ENCODE results near the gene RAB36. TPM values are rescaled to one million over a fixed set of nuclear protein-coding genes. Genes with fewer than 3 reads are reported as not detected.

RAB36 gene
- total RNA-seq, 2 donors from 2014 or later, result 2.6 to 3.3 TPM

GRCh38 chr22:23192133-23192532, 46.9 kb downstream of the RAB36 start:
- Histone ChIP-seq H3K36me3 (ENCODE audit: control insufficient read depth, insufficient read depth, low read length) (peaks cover 58% of the 10 kb centered on the region), H3K27ac (ENCODE audit: low read depth, low read length) (no peak overlapping the region), H3K27me3 (ENCODE audit: control insufficient read depth, insufficient read depth, low read length, poor library complexity, severe bottlenecking) (no peaks in the 10 kb centered on the region), H3K9ac (ENCODE audit: extremely low read depth, low read length, poor library complexity, severe bottlenecking) (no peak overlapping the region), H3K9me3 (ENCODE audit: control insufficient read depth, low read length) (no peaks in the 10 kb centered on the region), H3K4me3 (ENCODE audit: low read length) (no peak overlapping the region), H3K4me1 (ENCODE audit: control insufficient read depth, insufficient read depth, low read length) (peaks cover 8% of the 10 kb centered on the region)
- WGBS, 2 experiments (ENCODE audit: insufficient coverage in 1 of 2, insufficient read length in 1 of 2), result 87% methylated on average over 4 to 5 of the region's 5 CpGs
- Mint-ChIP-seq H3K4me3 (no peak overlapping the region), H3K27ac (peak overlapping the region; percentile 32), H3K9me3 (no peaks in the 10 kb centered on the region), H3K4me1 (peaks cover 39% of the 10 kb centered on the region), H3K27me3 (ENCODE audit: insufficient read depth) (no peaks in the 10 kb centered on the region), H3K36me3 (ENCODE audit: low read depth) (peaks cover 49% of the 10 kb centered on the region)
- no peak for TF ChIP-seq CTCF (conservative IDR thresholded peaks at IDR 0.05)
- peak; percentile 70 for DNase-seq

DNA sequence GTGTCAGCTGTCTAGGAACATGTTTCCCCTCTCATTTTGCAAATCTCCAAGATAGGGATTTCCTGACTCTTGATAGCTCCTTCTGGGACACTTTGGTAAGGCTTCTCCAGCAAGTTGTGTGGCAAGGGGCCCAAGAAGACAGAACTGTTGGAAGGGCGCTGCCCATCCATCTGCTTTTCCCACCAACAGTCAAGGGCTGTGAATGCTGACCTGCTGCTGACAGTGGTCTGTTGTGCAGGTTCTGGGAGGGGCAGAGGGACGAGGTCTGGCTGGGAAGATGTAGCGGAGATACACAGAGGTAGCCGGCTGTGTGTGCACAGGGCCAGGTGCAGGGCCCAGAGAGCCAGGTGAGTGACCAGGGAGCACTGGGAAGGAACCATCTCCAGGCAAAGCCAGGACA, 47.3 kb downstream of the RAB36 start:
- no peak for DNase-seq
- Mint-ChIP-seq H3K4me3 (no peak overlapping the region), H3K36me3 (ENCODE audit: low read depth) (peaks cover 47% of the 10 kb centered on the region), H3K27me3 (ENCODE audit: insufficient read depth) (no peaks in the 10 kb centered on the region), H3K27ac (peak overlapping the region; percentile 9), H3K9me3 (no peaks in the 10 kb centered on the region), H3K4me1 (peaks cover 40% of the 10 kb centered on the region)
- peak overlapping the region; percentile 6 for H3K27ac ChIP-seq (ENCODE audit: low read depth, low read length)
- peaks cover 54% of the 10 kb centered on the region for H3K36me3 ChIP-seq (ENCODE audit: control insufficient read depth, insufficient read depth, low read length)
- no peak overlapping the region for H3K4me3 ChIP-seq (ENCODE audit: low read length)
- H3K4me1 ChIP-seq (ENCODE audit: control insufficient read depth, insufficient read depth, low read length), result peaks cover 8% of the 10 kb centered on the region
- H3K27me3 ChIP-seq (ENCODE audit: control insufficient read depth, insufficient read depth, low read length, poor library complexity, severe bottlenecking), result no peaks in the 10 kb centered on the region
- 95 to 100% methylated on average over 3 to 4 of the region's 4 CpGs for WGBS, 2 experiments (ENCODE audit: insufficient coverage in 1 of 2, insufficient read length in 1 of 2)
- no peaks in the 10 kb centered on the region for H3K9me3 ChIP-seq (ENCODE audit: control insufficient read depth, low read length)
- TF ChIP-seq CTCF (conservative IDR thresholded peaks at IDR 0.05), result no peak
- H3K9ac ChIP-seq (ENCODE audit: extremely low read depth, low read length, poor library complexity, severe bottlenecking), result no peak overlapping the region

DNA sequence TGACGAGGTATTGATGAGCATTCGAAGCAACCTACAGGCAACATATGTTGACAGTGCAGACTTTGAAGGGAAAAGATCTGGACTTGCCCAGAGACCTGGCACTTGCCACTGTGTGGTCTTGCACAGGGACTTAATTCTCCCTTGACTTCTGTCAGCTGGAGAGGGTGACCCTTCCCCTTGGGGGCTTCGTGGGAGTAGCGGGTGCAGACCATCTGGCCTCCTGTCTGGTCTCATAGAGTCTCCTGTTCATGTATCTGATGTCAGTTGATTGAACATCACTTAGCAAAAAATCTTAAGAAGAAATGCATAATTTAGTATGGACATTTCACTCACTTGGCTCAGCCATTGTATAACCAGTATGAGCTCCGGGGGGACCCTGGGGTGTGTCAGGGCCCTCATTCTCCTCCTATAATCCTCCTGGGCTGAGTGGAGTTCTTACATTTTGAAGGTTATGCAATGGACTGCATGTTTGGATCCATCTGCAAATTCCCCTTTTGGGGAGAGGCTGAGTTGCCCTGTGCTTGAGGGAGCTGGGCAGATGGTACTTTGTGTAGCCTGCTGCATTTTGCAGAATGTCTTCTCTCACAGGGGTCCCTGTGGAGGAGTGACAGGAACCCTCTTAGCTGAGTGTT, 48.0 kb downstream of the RAB36 start:
- peak overlapping the region; percentile 78 for H3K27ac Mint-ChIP-seq
- TF ChIP-seq CTCF (conservative IDR thresholded peaks at IDR 0.05), result no peak
- H3K4me1 ChIP-seq (ENCODE audit: control insufficient read depth, insufficient read depth, low read length), result peaks cover 8% of the 10 kb centered on the region
- H3K9me3 Mint-ChIP-seq, result no peaks in the 10 kb centered on the region
- H3K27me3 Mint-ChIP-seq (ENCODE audit: insufficient read depth), result no peaks in the 10 kb centered on the region
- DNase-seq, result no peak
- 94 to 100% methylated on average over 3 to 5 of the region's 5 CpGs for WGBS, 2 experiments (ENCODE audit: insufficient coverage in 1 of 2, insufficient read length in 1 of 2)
- H3K4me3 Mint-ChIP-seq, result no peak overlapping the region
- H3K36me3 Mint-ChIP-seq (ENCODE audit: low read depth), result peaks cover 45% of the 10 kb centered on the region
- H3K9ac ChIP-seq (ENCODE audit: extremely low read depth, low read length, poor library complexity, severe bottlenecking), result no peak overlapping the region
- peaks cover 46% of the 10 kb centered on the region for H3K36me3 ChIP-seq (ENCODE audit: control insufficient read depth, insufficient read depth, low read length)
- peaks cover 36% of the 10 kb centered on the region for H3K4me1 Mint-ChIP-seq
- peak overlapping the region; percentile 6 for H3K27ac ChIP-seq (ENCODE audit: low read depth, low read length)
- no peaks in the 10 kb centered on the region for H3K27me3 ChIP-seq (ENCODE audit: control insufficient read depth, insufficient read depth, low read length, poor library complexity, severe bottlenecking)
- no peak overlapping the region for H3K4me3 ChIP-seq (ENCODE audit: low read length)
- H3K9me3 ChIP-seq (ENCODE audit: control insufficient read depth, low read length), result no peaks in the 10 kb centered on the region
